ENCODE data around the gene EFS. TPM values are rescaled to one million over a fixed set of nuclear protein-coding genes. Genes with fewer than 3 reads are reported as not detected.
"Not testable (repeated sequence)": the region's sequence is repeated elsewhere in the genome, so short reads cannot be mapped to it uniquely, and the experiment has no call there.

The EFS gene
- total RNA-seq, 4 donors from 2014 or later: 63.0 to 74.0 (median 64.8) TPM

GRCh38 chr14:23344481-23344880 is 20.5 kb downstream of the EFS start:
- WGBS: 65% methylated on average over 3 of the region's 3 CpGs
- no peak for DNase-seq (ENCODE audit: low spot score in 2 of 2)
- H3K36me3 ChIP-seq: no peaks in the 10 kb centered on the region
- no peaks in the 10 kb centered on the region for H3K27me3 ChIP-seq
- no peaks in the 10 kb centered on the region for H3K9me3 ChIP-seq
- H3K4me1 ChIP-seq: no peaks in the 10 kb centered on the region
- TF ChIP-seq, protein P1, sequence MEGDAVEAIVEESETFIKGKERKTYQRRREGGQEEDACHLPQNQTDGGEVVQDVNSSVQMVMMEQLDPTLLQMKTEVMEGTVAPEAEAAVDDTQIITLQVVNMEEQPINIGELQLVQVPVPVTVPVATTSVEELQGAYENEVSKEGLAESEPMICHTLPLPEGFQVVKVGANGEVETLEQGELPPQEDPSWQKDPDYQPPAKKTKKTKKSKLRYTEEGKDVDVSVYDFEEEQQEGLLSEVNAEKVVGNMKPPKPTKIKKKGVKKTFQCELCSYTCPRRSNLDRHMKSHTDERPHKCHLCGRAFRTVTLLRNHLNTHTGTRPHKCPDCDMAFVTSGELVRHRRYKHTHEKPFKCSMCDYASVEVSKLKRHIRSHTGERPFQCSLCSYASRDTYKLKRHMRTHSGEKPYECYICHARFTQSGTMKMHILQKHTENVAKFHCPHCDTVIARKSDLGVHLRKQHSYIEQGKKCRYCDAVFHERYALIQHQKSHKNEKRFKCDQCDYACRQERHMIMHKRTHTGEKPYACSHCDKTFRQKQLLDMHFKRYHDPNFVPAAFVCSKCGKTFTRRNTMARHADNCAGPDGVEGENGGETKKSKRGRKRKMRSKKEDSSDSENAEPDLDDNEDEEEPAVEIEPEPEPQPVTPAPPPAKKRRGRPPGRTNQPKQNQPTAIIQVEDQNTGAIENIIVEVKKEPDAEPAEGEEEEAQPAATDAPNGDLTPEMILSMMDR (IDR thresholded peaks at IDR 0.05): no peak
- TF ChIP-seq POLR2A (IDR thresholded peaks at IDR 0.05): no peak
- TF ChIP-seq EP300 (IDR thresholded peaks at IDR 0.05): no peak
- no peak for TF ChIP-seq POLR2AphosphoS5 (IDR thresholded peaks at IDR 0.05)
- H3K27ac ChIP-seq: no peak overlapping the region
- H3K4me3 ChIP-seq: no peak overlapping the region

- Histone ChIP-seq H3K36me3 (no peaks in the 10 kb centered on the region), H3K9me3 (no peaks in the 10 kb centered on the region), H3K4me1 (no peaks in the 10 kb centered on the region), H3K27ac (no peak overlapping the region), H3K4me3 (no peak overlapping the region), H3K27me3 (no peaks in the 10 kb centered on the region)
- TF ChIP-seq EP300 (IDR thresholded peaks at IDR 0.05) (no peak), POLR2A (IDR thresholded peaks at IDR 0.05) (no peak), POLR2AphosphoS5 (IDR thresholded peaks at IDR 0.05) (no peak)
- TF ChIP-seq, protein P1 (IDR thresholded peaks at IDR 0.05): no peak
- no peak for DNase-seq (ENCODE audit: low spot score in 2 of 2)
- 86% methylated on average over 1 of the region's 1 CpG for WGBS
Observed at GRCh38 chr14:23339506-23340268, 25.3 kb downstream of the EFS start.

DNA sequence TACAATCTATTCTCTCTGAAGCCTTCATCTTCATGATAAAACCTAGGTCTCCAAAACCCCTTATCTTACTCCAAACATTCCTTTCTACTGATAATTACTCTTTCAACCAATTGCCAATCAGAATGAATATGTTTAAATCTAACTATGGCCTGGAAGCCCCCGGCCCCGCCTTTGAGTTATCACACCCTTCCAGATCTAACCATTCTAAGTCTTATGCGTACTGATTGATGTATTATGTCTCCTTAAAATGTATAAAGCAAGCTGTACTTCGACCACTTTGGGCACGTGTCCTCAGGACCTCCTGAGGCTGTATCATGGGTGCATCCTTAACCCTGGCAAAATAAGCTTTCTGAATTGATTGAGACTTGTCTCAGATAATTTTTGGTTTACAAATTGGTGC is 29.3 kb downstream of the EFS start:
- no peaks in the 10 kb centered on the region for H3K27me3 ChIP-seq
- no peaks in the 10 kb centered on the region for H3K4me1 ChIP-seq
- no peak overlapping the region for H3K4me3 ChIP-seq
- no peak for DNase-seq (ENCODE audit: low spot score in 2 of 2)
- WGBS: 88% methylated on average over 5 of the region's 5 CpGs
- H3K27ac ChIP-seq: no peak overlapping the region
- no peaks in the 10 kb centered on the region for H3K36me3 ChIP-seq
- TF ChIP-seq POLR2AphosphoS5 (IDR thresholded peaks at IDR 0.05) (no peak), POLR2A (IDR thresholded peaks at IDR 0.05) (no peak)
- H3K9me3 ChIP-seq: no peaks in the 10 kb centered on the region

GRCh38 chr14:23327947-23328744 is 36.8 kb downstream of the EFS start:
- H3K27ac ChIP-seq: no peak overlapping the region
- H3K4me1 ChIP-seq: peaks cover 4% of the 10 kb centered on the region
- peaks cover 23% of the 10 kb centered on the region for H3K36me3 ChIP-seq
- TF ChIP-seq, protein P1 (IDR thresholded peaks at IDR 0.05): peak; percentile 73 to 91
- no peak for TF ChIP-seq POLR2A (IDR thresholded peaks at IDR 0.05)
- no peaks in the 10 kb centered on the region for H3K9me3 ChIP-seq
- DNase-seq (ENCODE audit: low spot score in 2 of 2): peak in 1 of 2 donors; percentile 84
- no peaks in the 10 kb centered on the region for H3K27me3 ChIP-seq
- no peak overlapping the region for H3K4me3 ChIP-seq
- 44% methylated on average over 4 of the region's 4 CpGs for WGBS

DNA sequence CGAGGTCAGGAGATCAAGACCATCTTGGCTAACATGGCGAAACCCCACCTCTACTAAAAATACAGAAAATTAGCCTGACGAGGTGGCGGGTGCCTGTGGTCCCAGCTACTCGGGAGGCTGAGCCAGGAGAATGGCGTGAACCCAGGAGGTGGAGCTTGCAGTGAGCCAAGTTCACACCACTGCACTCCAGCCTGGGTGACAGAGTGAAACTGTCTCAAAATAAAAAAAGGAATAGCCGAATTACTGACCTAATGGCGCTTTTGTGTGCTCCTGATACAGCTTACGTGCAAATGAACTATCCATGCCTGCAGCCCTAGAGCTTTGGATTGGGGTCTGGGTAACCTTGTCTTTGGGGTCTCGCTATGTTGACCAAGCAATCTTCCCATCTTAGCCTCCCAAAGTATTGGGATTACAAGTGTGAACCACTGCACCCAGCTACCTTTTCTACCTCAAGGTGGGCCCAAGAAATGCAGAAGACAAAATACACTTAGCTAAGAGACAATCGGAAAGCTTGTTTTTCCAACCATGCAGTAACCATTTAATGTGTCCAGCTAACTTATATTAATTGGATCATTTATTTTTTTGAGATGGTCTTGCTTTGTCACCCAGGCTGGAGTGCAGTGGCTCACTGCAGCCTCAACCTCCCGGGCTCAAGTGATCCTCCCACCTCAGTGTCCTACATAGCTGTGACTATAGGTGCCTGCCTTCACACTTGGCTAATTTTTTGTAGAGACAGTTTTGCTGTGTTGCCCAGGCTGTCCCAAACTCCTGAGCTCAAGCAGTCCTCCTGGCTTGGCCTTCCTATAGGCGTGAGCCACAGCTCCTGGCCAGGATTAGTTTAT is 38.3 kb downstream of the EFS start:
- Histone ChIP-seq H3K4me3 (no peak overlapping the region), H3K4me1 (peaks cover 15% of the 10 kb centered on the region), H3K9me3 (no peaks in the 10 kb centered on the region), H3K36me3 (peaks cover 27% of the 10 kb centered on the region), H3K27ac (no peak overlapping the region), H3K27me3 (no peaks in the 10 kb centered on the region)
- no peak for TF ChIP-seq POLR2A (IDR thresholded peaks at IDR 0.05)
- no peak for TF ChIP-seq POLR2AphosphoS5 (IDR thresholded peaks at IDR 0.05)
- TF ChIP-seq EP300 (IDR thresholded peaks at IDR 0.05): no peak
- TF ChIP-seq, protein P1 (IDR thresholded peaks at IDR 0.05): no peak
- DNase-seq (ENCODE audit: low spot score in 2 of 2): no peak
- WGBS: 80% methylated on average over 13 of the region's 13 CpGs

- 94% methylated on average over 5 of the region's 5 CpGs for WGBS
- H3K27ac ChIP-seq, H3K9me3 ChIP-seq: not testable (repeated sequence)
Observed at GRCh38 chr14:23325746-23326145, 39.2 kb downstream of the EFS start.

More at GRCh38 chr14:23325746-23326145, 39.2 kb downstream of the EFS start:
- not testable (repeated sequence) for DNase-seq (ENCODE audit: low spot score in 2 of 2); H3K27me3 ChIP-seq; H3K4me3 ChIP-seq
- H3K36me3 ChIP-seq: peaks cover 27% of the 10 kb centered on the region
- peaks cover 15% of the 10 kb centered on the region for H3K4me1 ChIP-seq

Measured in suprapubic skin (tissue), 4 donors.